GM12878 (cell line): Measurements from ENCODE around the gene RAB6D. TPM values are rescaled to one million over a fixed set of nuclear protein-coding genes. Genes with fewer than 3 reads are reported as not detected.
"Not testable (repeated sequence)": the region's sequence is repeated elsewhere in the genome, so short reads cannot be mapped to it uniquely, and the experiment has no call there.

Experiments
- ATAC-seq: fragments of 200-7000 bp; cut with Tn5 transposase; 3 replicates; pipeline ENCODE4 v1.9.1; 2020; ENCODE audit warnings: mild to moderate bottlenecking, moderate library complexity
- BruUV-seq: library from RNA; stranded (reverse); fragments of 400-500 nt; replicated peaks from 2 replicates; lab custom pipeline; 2021; lab: Mats Ljungman, UMichigan
- CTCF ChIA-PET: fragments of 300-600 bp; sonication (Branson Sonifier 250); formaldehyde crosslinking; extraction: SDS; loops from one replicate; lab custom pipeline; 2021; ENCODE audit warnings: inconsistent platforms; lab: Yijun Ruan, JAX
- POLR2A ChIA-PET: fragments of 350-600 bp; formaldehyde crosslinking; extraction: SDS; loops from one replicate; lab custom pipeline; 2021; ENCODE audit warnings: inconsistent platforms; lab: Charles Lee
- RAD21 ChIA-PET: fragments of 300-600 bp; sonication (Branson Sonifier 250); formaldehyde crosslinking; loops from one replicate; lab custom pipeline; 2023; ENCODE audit warnings: antibody characterized with exemption; ENCODE audit not compliant: unreplicated experiment; lab: Charles Lee
- SMC1A ChIA-PET: fragments of 300-600 bp; sonication (Branson Sonifier 250); formaldehyde crosslinking; loops from one replicate; lab custom pipeline; 2023; ENCODE audit not compliant: unreplicated experiment, uncharacterized antibody; lab: Charles Lee
- DNase-seq: peaks from one replicate; pipeline ENCODE4 v3.0.0-alpha.2; 2011; ENCODE audit warnings: low read depth, low spot score
- FAIRE-seq: peaks from 3 replicates; lab custom pipeline; 2011; peaks lifted over from hg19 to GRCh38; lab: Jason Lieb, UNC
- H2AFZ ChIP-seq: 2 replicates; pipeline ENCODE4 v1.6.0; 2011; ENCODE audit warnings: low read depth, low read length, control low read depth; ENCODE audit not compliant: control insufficient read depth
- H3K27ac ChIP-seq: 2 replicates; pipeline ENCODE4 v1.5.1; 2011; ENCODE audit warnings: control low read depth; ENCODE audit not compliant: control insufficient read depth, insufficient read depth
- H3K27me3 ChIP-seq, 2 experiments: replicated peaks in 1 of 2; 2 replicates each; pipeline versions ENCODE4 v1.6.0 to v1.6.1; 2011; ENCODE audit warnings: low read length in 1 of 2; ENCODE audit not compliant: control insufficient read depth in 2 of 2, insufficient read depth in 2 of 2
- H3K36me3 ChIP-seq, 2 experiments: 2 replicates each; pipeline ENCODE4 v1.5.1; 2011; ENCODE audit warnings: low read length in 1 of 2; ENCODE audit not compliant: control insufficient read depth in 2 of 2, insufficient read depth in 2 of 2
- H3K4me1 ChIP-seq: 2 replicates; pipeline ENCODE4 v1.6.1; 2011; ENCODE audit warnings: mild to moderate bottlenecking, low read length, moderate library complexity, mixed read lengths; ENCODE audit not compliant: control insufficient read depth, insufficient read depth
- H3K4me2 ChIP-seq: 2 replicates; pipeline ENCODE4 v1.6.0; 2011; ENCODE audit warnings: control low read depth; ENCODE audit not compliant: control insufficient read depth, insufficient read depth
- H3K4me3 ChIP-seq: fragments of 200-600 bp; sonication (generic); 2 replicates; pipeline ENCODE4 v1.5.1; 2016
- H3K79me2 ChIP-seq: 2 replicates; pipeline ENCODE4 v1.6.0; 2011; ENCODE audit warnings: low read length; ENCODE audit not compliant: control insufficient read depth, insufficient read depth
- H3K9ac ChIP-seq: 2 replicates; pipeline ENCODE4 v1.8.0; 2011; ENCODE audit warnings: low read length, control low read depth, mixed read lengths; ENCODE audit not compliant: control insufficient read depth, insufficient read depth
- H3K9me3 ChIP-seq: replicated peaks from 3 replicates; pipeline ENCODE4 v1.5.1; 2011; ENCODE audit warnings: mild to moderate bottlenecking, low read length; ENCODE audit not compliant: control insufficient read depth, insufficient read depth
- H4K20me1 ChIP-seq: 2 replicates; pipeline ENCODE4 v1.6.0; 2011; ENCODE audit not compliant: control insufficient read depth, insufficient read depth
- WGBS: methylation state at CpG from one replicate; pipeline ENCODE4 v1.1.6; 2016; ENCODE audit warnings: low lambda C conversion rate; ENCODE audit not compliant: insufficient replicate concordance, insufficient coverage; ENCODE audit errors: missing lambda C conversion rate; 5-methylcytosine and 5-hydroxymethylcytosine counted together
- in situ Hi-C: fragments of 300-500 bp; cut with MboI; formaldehyde crosslinking; loops from 9 replicates; pipeline ENCODE4 v1.14.3; 2018; ENCODE audit warnings: mixed read lengths
- intact Hi-C: fragments of 100-400 bp; cut with micrococcal nuclease; formaldehyde crosslinking; loops from one replicate; pipeline ENCODE4 v1.14.2; 2022; ENCODE audit not compliant: unreplicated experiment
- polyA plus RNA-seq, 11 experiments: library from polyadenylated mRNA; depleted of rRNA in 4 of 11; unstranded in 6 of 11; stranded (reverse) in 5 of 11; fragments of >200 nt; fragmentation: Nextera tagmentation in 4 of 11; fragmentation: Illumina TruSeq in 1 of 11; extraction: Ambion mirVana in 4 of 11; extraction: Trizol in 1 of 11; gene quantifications; 1 replicate in 1 of 11; 2 replicates in 10 of 11; pipeline versions ENCODE4 v1.2.1 to v1.2.3, GENCODE V29; 2011 to 2016; ENCODE audit warnings: inconsistent platforms in 2 of 11, missing spikeins in 2 of 11, low read depth in 1 of 11
- total RNA-seq, 4 experiments: library from RNA; depleted of rRNA in 3 of 4; stranded (reverse); fragments of >200 nt in 3 of 4; fragmentation: Illumina TruSeq in 1 of 4; extraction: Trizol in 1 of 4; gene quantifications; 2 replicates each; pipeline versions ENCODE4 v1.2.1 to v1.2.3, GENCODE V29; 2013 to 2021
- TF ChIP-seq, protein P1 (sequence below): fragments of 450-650 bp; IDR thresholded peaks from 2 replicates; pipeline ENCODE4 v1.6.1; 2017; ENCODE audit warnings: low read depth, mild to moderate bottlenecking, moderate library complexity
- TF ChIP-seq, protein P2 (sequence below), 3 experiments: IDR thresholded peaks in 2 of 3; conservative IDR thresholded peaks in 1 of 3; 2 replicates each; pipeline ENCODE4 v1.5.1; 2011; ENCODE audit warnings: low read depth in 3 of 3, low read length in 3 of 3, mild to moderate bottlenecking in 3 of 3, control low read depth in 2 of 3, moderate library complexity in 2 of 3, inconsistent platforms in 1 of 3, mixed read lengths in 1 of 3; ENCODE audit not compliant: control insufficient read depth in 2 of 3, insufficient read depth in 1 of 3; ENCODE audit errors: extremely low read depth in 1 of 3

RAB6D gene
- total and polyA plus RNA-seq, 10 of the 15 experiments (the other 5 are each of a cell fraction or from before 2014, with no cell fraction given), result 0.03 to 0.11 (median 0.05) TPM; not detected in 6

DNA sequence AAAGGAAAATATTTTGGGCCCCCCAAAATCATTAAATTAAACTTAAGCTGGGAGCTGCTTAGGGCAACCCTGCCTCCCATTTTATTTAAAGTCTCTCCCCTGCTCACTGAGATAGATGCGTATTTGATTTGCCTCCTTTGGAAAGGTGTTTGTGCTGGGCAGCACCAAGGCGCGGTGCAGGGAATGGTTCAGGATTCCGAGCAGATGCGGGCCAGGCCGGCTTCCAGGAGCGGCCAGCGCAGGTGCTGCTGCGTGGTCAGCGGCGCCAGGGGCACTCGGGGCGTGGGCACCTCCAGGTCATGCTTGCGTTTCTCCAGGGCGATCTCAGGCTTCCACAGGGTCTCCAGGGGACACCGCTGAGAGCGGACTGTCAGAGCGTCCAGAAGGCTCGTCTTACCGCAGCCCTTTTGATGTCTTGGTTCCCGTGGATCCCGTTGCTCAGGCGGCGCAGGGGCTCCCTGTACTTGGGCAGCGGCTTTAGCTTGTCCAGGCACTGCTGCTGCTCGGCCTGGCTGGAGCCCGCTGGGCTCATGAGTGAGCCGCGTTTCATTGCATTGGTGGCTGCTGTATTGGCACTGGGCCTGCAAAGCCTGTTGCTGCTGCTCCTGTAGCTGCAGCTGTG lies 31.2 kb upstream of the RAB6D start:
- BruUV-seq, H2AFZ ChIP-seq, H3K27ac ChIP-seq, H4K20me1 ChIP-seq, POLR2A ChIA-PET, H3K79me2 ChIP-seq, FAIRE-seq, H3K4me1 ChIP-seq, DNase-seq, RAD21 ChIA-PET, CTCF ChIA-PET, intact Hi-C loops, H3K27me3 ChIP-seq, H3K9ac ChIP-seq, H3K4me3 ChIP-seq, H3K9me3 ChIP-seq, H3K36me3 ChIP-seq, H3K4me2 ChIP-seq, SMC1A ChIA-PET, in situ Hi-C loops, ATAC-seq: not testable (repeated sequence)
- WGBS, result 57% methylated on average over 26 of the region's 29 CpGs

DNA sequence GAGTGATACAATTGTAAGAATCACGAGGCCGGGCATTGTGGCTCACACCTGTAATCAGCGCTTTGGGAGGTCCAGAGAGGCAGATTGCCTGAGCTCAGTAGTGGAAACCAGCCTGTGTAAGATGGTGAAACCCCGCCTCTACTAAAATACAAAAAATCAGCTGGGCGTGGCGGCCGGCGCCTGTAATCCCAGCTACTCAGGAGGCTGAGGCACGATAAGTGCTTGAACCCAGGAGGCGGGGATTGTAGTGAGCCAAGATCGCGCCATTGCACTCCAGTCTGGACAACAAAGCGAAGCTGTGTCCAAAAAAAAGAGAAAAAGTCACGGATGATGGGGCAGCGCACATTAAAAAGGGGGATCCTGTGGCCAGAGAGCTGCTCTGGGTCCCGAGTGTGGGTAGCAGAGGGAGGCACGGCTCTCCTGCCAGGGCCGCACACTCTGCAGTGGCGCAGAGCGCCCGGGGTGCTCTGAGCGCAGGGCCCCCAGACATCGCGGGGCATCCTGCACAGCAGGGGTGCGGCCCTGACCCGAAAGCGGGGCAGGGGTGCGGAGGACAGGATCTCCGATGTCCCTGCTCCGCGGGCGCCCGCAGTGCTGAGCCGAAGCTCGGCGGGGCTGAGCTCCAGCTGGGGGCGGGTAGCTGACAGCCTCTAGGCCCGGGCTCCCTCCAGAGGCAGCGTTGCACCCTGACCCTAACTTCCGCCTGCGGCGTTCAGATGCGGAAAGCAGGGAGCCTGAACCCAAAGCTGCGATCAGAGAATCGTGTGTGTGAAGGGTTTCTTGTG lies 30.4 kb upstream of the RAB6D start:
- POLR2A ChIA-PET, result no interaction called here
- Histone ChIP-seq H3K4me3 (no peak overlapping the region), H4K20me1 (no peaks in the 10 kb centered on the region), H3K27ac (no peak overlapping the region), H3K4me1 (no peaks in the 10 kb centered on the region), H2AFZ (no peak overlapping the region), H3K4me2 (0 out of 2 replicates have a peak overlapping the region, but pooled peaks have one; percentile 17), H3K9ac (no peak overlapping the region), H3K27me3 (no peaks in the 10 kb centered on the region), H3K9me3 (no peaks in the 10 kb centered on the region), H3K36me3 (no peaks in the 10 kb centered on the region), H3K79me2 (no peaks in the 10 kb centered on the region)
- CTCF ChIA-PET, result interaction anchor here (1.5 kb wide), 1 partner anchor 19 kb away, joined by 4 read pairs; no protein-coding TSS in a partner anchor
- SMC1A ChIA-PET, result no interaction called here
- 50% methylated on average over 32 of the region's 45 CpGs for WGBS
- BruUV-seq, result no TSS peak
- TF ChIP-seq, protein P1, sequence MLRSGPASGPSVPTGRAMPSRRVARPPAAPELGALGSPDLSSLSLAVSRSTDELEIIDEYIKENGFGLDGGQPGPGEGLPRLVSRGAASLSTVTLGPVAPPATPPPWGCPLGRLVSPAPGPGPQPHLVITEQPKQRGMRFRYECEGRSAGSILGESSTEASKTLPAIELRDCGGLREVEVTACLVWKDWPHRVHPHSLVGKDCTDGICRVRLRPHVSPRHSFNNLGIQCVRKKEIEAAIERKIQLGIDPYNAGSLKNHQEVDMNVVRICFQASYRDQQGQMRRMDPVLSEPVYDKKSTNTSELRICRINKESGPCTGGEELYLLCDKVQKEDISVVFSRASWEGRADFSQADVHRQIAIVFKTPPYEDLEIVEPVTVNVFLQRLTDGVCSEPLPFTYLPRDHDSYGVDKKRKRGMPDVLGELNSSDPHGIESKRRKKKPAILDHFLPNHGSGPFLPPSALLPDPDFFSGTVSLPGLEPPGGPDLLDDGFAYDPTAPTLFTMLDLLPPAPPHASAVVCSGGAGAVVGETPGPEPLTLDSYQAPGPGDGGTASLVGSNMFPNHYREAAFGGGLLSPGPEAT, result no peak
- TF ChIP-seq, protein P2, sequence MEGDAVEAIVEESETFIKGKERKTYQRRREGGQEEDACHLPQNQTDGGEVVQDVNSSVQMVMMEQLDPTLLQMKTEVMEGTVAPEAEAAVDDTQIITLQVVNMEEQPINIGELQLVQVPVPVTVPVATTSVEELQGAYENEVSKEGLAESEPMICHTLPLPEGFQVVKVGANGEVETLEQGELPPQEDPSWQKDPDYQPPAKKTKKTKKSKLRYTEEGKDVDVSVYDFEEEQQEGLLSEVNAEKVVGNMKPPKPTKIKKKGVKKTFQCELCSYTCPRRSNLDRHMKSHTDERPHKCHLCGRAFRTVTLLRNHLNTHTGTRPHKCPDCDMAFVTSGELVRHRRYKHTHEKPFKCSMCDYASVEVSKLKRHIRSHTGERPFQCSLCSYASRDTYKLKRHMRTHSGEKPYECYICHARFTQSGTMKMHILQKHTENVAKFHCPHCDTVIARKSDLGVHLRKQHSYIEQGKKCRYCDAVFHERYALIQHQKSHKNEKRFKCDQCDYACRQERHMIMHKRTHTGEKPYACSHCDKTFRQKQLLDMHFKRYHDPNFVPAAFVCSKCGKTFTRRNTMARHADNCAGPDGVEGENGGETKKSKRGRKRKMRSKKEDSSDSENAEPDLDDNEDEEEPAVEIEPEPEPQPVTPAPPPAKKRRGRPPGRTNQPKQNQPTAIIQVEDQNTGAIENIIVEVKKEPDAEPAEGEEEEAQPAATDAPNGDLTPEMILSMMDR (IDR thresholded peaks at IDR 0.05 in 2 of 3, conservative IDR thresholded peaks at IDR 0.05 in 1 of 3; ENCODE audit: control insufficient read depth in 2 of 3, extremely low read depth in 1 of 3, insufficient read depth in 1 of 3, low read depth in 3 of 3, low read length in 3 of 3), result 0 out of 6 replicates have a peak, but pooled peaks of 1 of the 3 experiments have one; percentile 3
- FAIRE-seq (no peak), DNase-seq (no peak), ATAC-seq (peak; percentile 83)
- RAD21 ChIA-PET, result interaction anchor here (1.0 kb wide), 2 partner anchors 20 to 240 kb away, joined by 3 to 4 read pairs; no protein-coding TSS in a partner anchor
- in situ Hi-C loops, result no loop called here
- intact Hi-C loops, result no loop called here

DNA sequence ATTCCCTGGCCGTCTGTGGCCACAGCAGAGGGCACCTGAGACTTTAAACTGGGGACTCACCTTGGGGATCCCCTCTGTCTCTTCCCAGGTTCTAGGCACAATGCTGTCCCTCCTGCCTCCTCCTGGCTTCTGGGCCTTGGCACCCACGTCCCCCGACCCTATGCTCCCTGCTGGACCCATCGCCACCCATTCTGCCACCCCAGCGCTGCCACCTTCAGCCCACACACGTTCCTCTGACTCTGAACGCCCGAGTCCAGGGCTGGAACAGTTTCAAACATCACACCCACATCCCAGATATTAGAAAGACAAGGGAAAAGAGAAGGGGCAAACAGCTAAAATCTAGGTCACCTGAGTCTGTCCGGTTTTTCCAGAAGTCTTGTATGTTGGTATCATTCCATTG lies 28.0 kb upstream of the RAB6D start:
- H3K9me3 ChIP-seq, ATAC-seq, H3K27ac ChIP-seq, FAIRE-seq, RAD21 ChIA-PET, H3K4me3 ChIP-seq, in situ Hi-C loops, H3K4me1 ChIP-seq, H4K20me1 ChIP-seq, H3K27me3 ChIP-seq, DNase-seq, POLR2A ChIA-PET, SMC1A ChIA-PET, BruUV-seq, H3K4me2 ChIP-seq, intact Hi-C loops, CTCF ChIA-PET, H2AFZ ChIP-seq, H3K79me2 ChIP-seq, H3K36me3 ChIP-seq, H3K9ac ChIP-seq: not testable (repeated sequence)
- 31% methylated on average over 8 of the region's 9 CpGs for WGBS
